ENCODE data around the gene RAN.

RAN gene

DNA sequence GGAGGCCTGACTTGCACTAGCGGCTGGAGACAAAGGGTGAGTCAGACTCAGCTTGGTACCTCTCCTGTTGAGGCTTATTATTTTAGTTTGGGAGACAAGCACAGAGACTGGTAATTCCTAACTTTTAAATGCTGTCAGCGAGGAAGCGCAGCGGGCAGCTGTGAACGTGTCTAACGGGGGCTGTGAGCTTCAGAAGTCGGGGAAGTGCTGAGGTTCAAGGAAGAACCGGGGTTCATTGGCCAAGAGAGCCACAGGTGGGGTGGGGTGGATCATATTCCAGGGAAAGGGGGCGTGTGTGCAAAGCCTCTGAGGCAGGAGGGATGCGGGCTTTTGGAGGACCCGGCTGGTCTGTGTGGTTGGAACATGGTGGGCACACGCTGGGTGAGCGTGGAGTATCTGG, 45.7 kb downstream of the RAN start:
- H3K27ac ChIP-seq (ENCODE audit: insufficient read depth in 1 of 2, low read depth in 1 of 2, low read length in 2 of 2, poor library complexity in 1 of 2, severe bottlenecking in 2 of 2): no peak overlapping the region
- peaks cover 0 to 4% (median 4%) of the 10 kb centered on the region in 5 experiments for H3K9me3 ChIP-seq (ENCODE audit: control extremely low read depth in 1 of 5, control insufficient read depth in 4 of 5, insufficient read depth in 2 of 5, low read depth in 1 of 5, low read length in 4 of 5)
- no peaks in the 10 kb centered on the region for H3K4me1 ChIP-seq (ENCODE audit: control extremely low read depth in 1 of 4, control insufficient read depth in 4 of 4, insufficient read depth in 4 of 4, low read length in 3 of 4)
- H3K4me3 ChIP-seq (ENCODE audit: control insufficient read depth in 1 of 7, extremely low read depth in 1 of 7, insufficient read depth in 4 of 7, low read depth in 2 of 7, low read length in 6 of 7): no peak overlapping the region
- no peaks in the 10 kb centered on the region for H3K36me3 ChIP-seq (ENCODE audit: control insufficient read depth in 4 of 4, insufficient read depth in 4 of 4, low read length in 3 of 4)
- WGBS (ENCODE audit: insufficient coverage): 94% methylated on average over 12 of the region's 13 CpGs
- ChIA-PET CTCF (interaction anchor here (0.8 to 1.6 kb wide), 4 partner anchors 9 to 198 kb away, joined by 3 to 5 read pairs (median 4); no protein-coding TSS in a partner anchor), POLR2A (no interaction called here)
- peaks cover 7 to 65% (median 13%) of the 10 kb centered on the region in 5 experiments for H3K27me3 ChIP-seq (replicated peaks in 2 of 5; ENCODE audit: control insufficient read depth in 4 of 5, insufficient read depth in 5 of 5, low read length in 4 of 5)
- DNase-seq: no peak

GRCh38 chr12:130919086-130919485, 47.2 kb downstream of the RAN start:
- H3K4me1 ChIP-seq (ENCODE audit: control extremely low read depth in 1 of 4, control insufficient read depth in 4 of 4, insufficient read depth in 4 of 4, low read length in 3 of 4): no peaks in the 10 kb centered on the region
- no peak for DNase-seq
- no peak overlapping the region for H3K4me3 ChIP-seq (ENCODE audit: control insufficient read depth in 1 of 7, extremely low read depth in 1 of 7, insufficient read depth in 4 of 7, low read depth in 2 of 7, low read length in 6 of 7)
- H3K27ac ChIP-seq (ENCODE audit: insufficient read depth in 1 of 2, low read depth in 1 of 2, low read length in 2 of 2, poor library complexity in 1 of 2, severe bottlenecking in 2 of 2): no peak overlapping the region
- H3K36me3 ChIP-seq (ENCODE audit: control insufficient read depth in 4 of 4, insufficient read depth in 4 of 4, low read length in 3 of 4): no peaks in the 10 kb centered on the region
- ChIA-PET CTCF (interaction anchor here (1.6 kb wide), 1 partner anchor 186 kb away, joined by 4 read pairs; no protein-coding TSS in a partner anchor), POLR2A (no interaction called here)
- H3K9me3 ChIP-seq (ENCODE audit: control extremely low read depth in 1 of 5, control insufficient read depth in 4 of 5, insufficient read depth in 2 of 5, low read depth in 1 of 5, low read length in 4 of 5): peaks cover 0 to 4% (median 4%) of the 10 kb centered on the region in 5 experiments
- peaks cover 7 to 63% (median 13%) of the 10 kb centered on the region in 5 experiments for H3K27me3 ChIP-seq (replicated peaks in 2 of 5; ENCODE audit: control insufficient read depth in 4 of 5, insufficient read depth in 5 of 5, low read length in 4 of 5)
- WGBS (ENCODE audit: insufficient coverage): 75% methylated on average over 1 of the region's 1 CpG

GRCh38 chr12:130920119-130920703, 48.3 kb downstream of the RAN start:
- no peak overlapping the region for H3K4me3 ChIP-seq (ENCODE audit: control insufficient read depth in 1 of 7, extremely low read depth in 1 of 7, insufficient read depth in 4 of 7, low read depth in 2 of 7, low read length in 6 of 7)
- no peaks in the 10 kb centered on the region for H3K36me3 ChIP-seq (ENCODE audit: control insufficient read depth in 4 of 4, insufficient read depth in 4 of 4, low read length in 3 of 4)
- no peak overlapping the region for H3K27ac ChIP-seq (ENCODE audit: insufficient read depth in 1 of 2, low read depth in 1 of 2, low read length in 2 of 2, poor library complexity in 1 of 2, severe bottlenecking in 2 of 2)
- H3K9me3 ChIP-seq (ENCODE audit: control extremely low read depth in 1 of 5, control insufficient read depth in 4 of 5, insufficient read depth in 2 of 5, low read depth in 1 of 5, low read length in 4 of 5): peaks cover 0 to 4% (median 4%) of the 10 kb centered on the region in 5 experiments
- ChIA-PET POLR2A (no interaction called here), CTCF (no interaction called here)
- peaks cover 3 to 66% (median 13%) of the 10 kb centered on the region in 5 experiments for H3K27me3 ChIP-seq (replicated peaks in 2 of 5; ENCODE audit: control insufficient read depth in 4 of 5, insufficient read depth in 5 of 5, low read length in 4 of 5)
- 94% methylated on average over 15 of the region's 15 CpGs for WGBS (ENCODE audit: insufficient coverage)
- no peak for DNase-seq
- H3K4me1 ChIP-seq (ENCODE audit: control extremely low read depth in 1 of 4, control insufficient read depth in 4 of 4, insufficient read depth in 4 of 4, low read length in 3 of 4): no peaks in the 10 kb centered on the region

GRCh38 chr12:130920723-130921381, 49.0 kb downstream of the RAN start:
- Histone ChIP-seq H3K36me3 (ENCODE audit: control insufficient read depth in 4 of 4, insufficient read depth in 4 of 4, low read length in 3 of 4) (no peaks in the 10 kb centered on the region), H3K9me3 (ENCODE audit: control extremely low read depth in 1 of 5, control insufficient read depth in 4 of 5, insufficient read depth in 2 of 5, low read depth in 1 of 5, low read length in 4 of 5) (peaks cover 0 to 4% (median 4%) of the 10 kb centered on the region in 5 experiments), H3K4me3 (ENCODE audit: control insufficient read depth in 1 of 7, extremely low read depth in 1 of 7, insufficient read depth in 4 of 7, low read depth in 2 of 7, low read length in 6 of 7) (no peak overlapping the region), H3K27ac (ENCODE audit: insufficient read depth in 1 of 2, low read depth in 1 of 2, low read length in 2 of 2, poor library complexity in 1 of 2, severe bottlenecking in 2 of 2) (no peak overlapping the region), H3K4me1 (ENCODE audit: control extremely low read depth in 1 of 4, control insufficient read depth in 4 of 4, insufficient read depth in 4 of 4, low read length in 3 of 4) (no peaks in the 10 kb centered on the region), H3K27me3 (replicated peaks in 2 of 5; ENCODE audit: control insufficient read depth in 4 of 5, insufficient read depth in 5 of 5, low read length in 4 of 5) (peaks cover 3 to 66% (median 12%) of the 10 kb centered on the region in 5 experiments)
- no peak for DNase-seq
- ChIA-PET POLR2A (no interaction called here), CTCF (no interaction called here)
- WGBS (ENCODE audit: insufficient coverage): 94% methylated on average over 7 of the region's 8 CpGs

DNA sequence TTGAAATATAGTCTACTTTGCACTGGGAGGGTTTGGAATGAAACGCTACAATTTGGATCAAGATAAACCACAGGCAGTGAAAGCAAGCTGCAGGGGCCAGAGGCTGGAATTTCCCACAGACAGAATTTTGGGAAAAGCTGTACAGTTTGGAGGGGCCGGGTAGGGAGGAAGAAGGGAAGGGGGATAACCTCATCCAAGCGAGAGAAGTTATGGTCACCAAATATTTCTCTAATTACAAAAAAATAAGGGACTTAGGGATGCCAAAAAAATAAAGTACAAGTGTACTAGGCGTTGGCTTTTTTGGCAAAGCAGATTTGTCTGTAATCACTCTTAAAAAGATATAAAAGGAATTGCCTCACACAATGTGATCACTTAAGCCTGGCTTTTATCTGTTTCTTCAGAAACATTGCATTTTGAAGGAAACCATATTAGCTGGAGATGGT, 50.7 kb downstream of the RAN start:
- peaks cover 0 to 4% (median 4%) of the 10 kb centered on the region in 5 experiments for H3K9me3 ChIP-seq (ENCODE audit: control extremely low read depth in 1 of 5, control insufficient read depth in 4 of 5, insufficient read depth in 2 of 5, low read depth in 1 of 5, low read length in 4 of 5)

GRCh38 chr12:130924966-130925665, 53.2 kb downstream of the RAN start:
- ChIA-PET CTCF (interaction anchor here (1.5 kb wide), 1 partner anchor 179 kb away, joined by 3 read pairs; no protein-coding TSS in a partner anchor), POLR2A (no interaction called here)
- peaks cover 0 to 50% (median 10%) of the 10 kb centered on the region in 5 experiments for H3K27me3 ChIP-seq (replicated peaks in 2 of 5; ENCODE audit: control insufficient read depth in 4 of 5, insufficient read depth in 5 of 5, low read length in 4 of 5)
- no peak overlapping the region for H3K4me3 ChIP-seq (ENCODE audit: control insufficient read depth in 1 of 7, extremely low read depth in 1 of 7, insufficient read depth in 4 of 7, low read depth in 2 of 7, low read length in 6 of 7)
- H3K9me3 ChIP-seq (ENCODE audit: control extremely low read depth in 1 of 5, control insufficient read depth in 4 of 5, insufficient read depth in 2 of 5, low read depth in 1 of 5, low read length in 4 of 5): peaks cover 0 to 4% (median 4%) of the 10 kb centered on the region in 5 experiments
- no peaks in the 10 kb centered on the region for H3K4me1 ChIP-seq (ENCODE audit: control extremely low read depth in 1 of 4, control insufficient read depth in 4 of 4, insufficient read depth in 4 of 4, low read length in 3 of 4)
- 81% methylated on average over 11 of the region's 23 CpGs for WGBS (ENCODE audit: insufficient coverage)
- H3K36me3 ChIP-seq (ENCODE audit: control insufficient read depth in 4 of 4, insufficient read depth in 4 of 4, low read length in 3 of 4): no peaks in the 10 kb centered on the region
- no peak overlapping the region for H3K27ac ChIP-seq (ENCODE audit: insufficient read depth in 1 of 2, low read depth in 1 of 2, low read length in 2 of 2, poor library complexity in 1 of 2, severe bottlenecking in 2 of 2)
- DNase-seq: no peak

More for the DNA sequence above, 50.7 kb downstream of the RAN start:
- no peaks in the 10 kb centered on the region for H3K36me3 ChIP-seq (ENCODE audit: control insufficient read depth in 4 of 4, insufficient read depth in 4 of 4, low read length in 3 of 4)
- 83% methylated on average over 1 of the region's 4 CpGs for WGBS (ENCODE audit: insufficient coverage)
- CTCF ChIA-PET: no interaction called here
- no peak overlapping the region for H3K27ac ChIP-seq (ENCODE audit: insufficient read depth in 1 of 2, low read depth in 1 of 2, low read length in 2 of 2, poor library complexity in 1 of 2, severe bottlenecking in 2 of 2)
- DNase-seq: no peak
- no peaks in the 10 kb centered on the region for H3K4me1 ChIP-seq (ENCODE audit: control extremely low read depth in 1 of 4, control insufficient read depth in 4 of 4, insufficient read depth in 4 of 4, low read length in 3 of 4)
- POLR2A ChIA-PET: no interaction called here
- H3K27me3 ChIP-seq (replicated peaks in 2 of 5; ENCODE audit: control insufficient read depth in 4 of 5, insufficient read depth in 5 of 5, low read length in 4 of 5): peaks cover 0 to 50% (median 3%) of the 10 kb centered on the region in 5 experiments
- H3K4me3 ChIP-seq (ENCODE audit: control insufficient read depth in 1 of 7, extremely low read depth in 1 of 7, insufficient read depth in 4 of 7, low read depth in 2 of 7, low read length in 6 of 7): no peak overlapping the region

DNA sequence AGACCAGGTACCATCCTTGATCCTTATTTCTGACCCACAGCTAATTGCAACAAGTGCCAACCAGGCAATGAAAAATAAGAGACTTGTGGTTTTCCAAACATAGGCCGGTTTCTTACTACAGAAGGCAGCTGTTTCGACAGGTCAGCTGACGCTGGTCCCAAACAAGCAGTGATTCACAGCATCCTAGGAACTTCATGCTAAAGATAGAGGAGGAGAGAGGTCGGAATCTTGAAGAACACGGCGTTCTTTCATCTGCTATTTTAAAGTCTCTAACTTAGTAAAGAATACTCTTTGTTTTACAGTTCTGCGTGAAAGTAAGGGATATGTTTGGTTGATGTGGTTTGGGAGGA, 53.8 kb downstream of the RAN start:
- no peak overlapping the region for H3K4me3 ChIP-seq (ENCODE audit: control insufficient read depth in 1 of 7, extremely low read depth in 1 of 7, insufficient read depth in 4 of 7, low read depth in 2 of 7, low read length in 6 of 7)
- no peaks in the 10 kb centered on the region for H3K36me3 ChIP-seq (ENCODE audit: control insufficient read depth in 4 of 4, insufficient read depth in 4 of 4, low read length in 3 of 4)
- no peaks in the 10 kb centered on the region for H3K4me1 ChIP-seq (ENCODE audit: control extremely low read depth in 1 of 4, control insufficient read depth in 4 of 4, insufficient read depth in 4 of 4, low read length in 3 of 4)
- H3K27ac ChIP-seq (ENCODE audit: insufficient read depth in 1 of 2, low read depth in 1 of 2, low read length in 2 of 2, poor library complexity in 1 of 2, severe bottlenecking in 2 of 2): no peak overlapping the region
- peaks cover 0 to 4% (median 4%) of the 10 kb centered on the region in 5 experiments for H3K9me3 ChIP-seq (ENCODE audit: control extremely low read depth in 1 of 5, control insufficient read depth in 4 of 5, insufficient read depth in 2 of 5, low read depth in 1 of 5, low read length in 4 of 5)
- ChIA-PET POLR2A (no interaction called here), CTCF (interaction anchor here (1.0 kb wide), 1 partner anchor 81 kb away, joined by 3 read pairs; no protein-coding TSS in a partner anchor)
- no peak for DNase-seq
- 84% methylated on average over 4 of the region's 7 CpGs for WGBS (ENCODE audit: insufficient coverage)
- peaks cover 2 to 48% (median 10%) of the 10 kb centered on the region in 5 experiments for H3K27me3 ChIP-seq (replicated peaks in 2 of 5; ENCODE audit: control insufficient read depth in 4 of 5, insufficient read depth in 5 of 5, low read length in 4 of 5)

Measured in common myeloid progenitor, CD34-positive (primary cell).